Measurements from ENCODE around the gene INSIG1.

Gene INSIG1

GRCh38 chr7:155343150-155343549 lies 45.5 kb downstream of the INSIG1 start (continued):
- TF ChIP-seq KLF10 (tag by site-specific recombination; IDR thresholded peaks at IDR 0.05) (no peak), ZBTB6 (tag by site-specific recombination; IDR thresholded peaks at IDR 0.05) (no peak), SCRT2 (tag by site-specific recombination; IDR thresholded peaks at IDR 0.05) (no peak), ZSCAN18 (tag by site-specific recombination; IDR thresholded peaks at IDR 0.05) (no peak), ZNF658 (tag by site-specific recombination; IDR thresholded peaks at IDR 0.05) (no peak), ZNF292 (tag by site-specific recombination; IDR thresholded peaks at IDR 0.05; ENCODE audit: borderline replicate concordance, low read depth) (no peak), ZNF629 (tag by site-specific recombination; IDR thresholded peaks at IDR 0.05) (no peak), ZNF777 (tag by site-specific recombination; IDR thresholded peaks at IDR 0.05; ENCODE audit: borderline replicate concordance) (no peak), ZNF530 (tag by site-specific recombination; IDR thresholded peaks at IDR 0.05; ENCODE audit: low read depth) (no peak), ZNF621 (tag by site-specific recombination; IDR thresholded peaks at IDR 0.05) (no peak), ZNF785 (tag by site-specific recombination; IDR thresholded peaks at IDR 0.05) (no peak), ZNF585B (tag by site-specific recombination; IDR thresholded peaks at IDR 0.05) (no peak)

GRCh38 chr7:155343661-155344121 lies 46.0 kb downstream of the INSIG1 start:
- POLR2A ChIA-PET = no interaction called here
- no peaks in the 10 kb centered on the region for H3K36me3 ChIP-seq (ENCODE audit: control insufficient read depth in 2 of 2, insufficient read depth in 1 of 2, low read length in 2 of 2)
- no peaks in the 10 kb centered on the region for H3K4me1 ChIP-seq (ENCODE audit: control insufficient read depth, insufficient read depth, low read length)
- TF ChIP-seq GLIS1 (tag by site-specific recombination; IDR thresholded peaks at IDR 0.05) = peak; percentile 33
- TF ChIP-seq SALL2 (tag by site-specific recombination; IDR thresholded peaks at IDR 0.05; ENCODE audit: borderline replicate concordance) = no peak
- TF ChIP-seq SP3 (tag by site-specific recombination; IDR thresholded peaks at IDR 0.05) = no peak
- no peak for TF ChIP-seq ZNF514 (tag by site-specific recombination; IDR thresholded peaks at IDR 0.05)
- no peak for TF ChIP-seq BCL11A (tag by site-specific recombination; IDR thresholded peaks at IDR 0.05; ENCODE audit: low read depth)
- H3K4me3 ChIP-seq (ENCODE audit: low read depth, low read length) = no peak overlapping the region
- H3K9me3 ChIP-seq (ENCODE audit: control insufficient read depth, insufficient read depth, low read depth, low read length) = no peaks in the 10 kb centered on the region
- CTCF ChIA-PET = interaction anchor here (0.7 to 3.3 kb wide), 7 partner anchors 13 to 440 kb away, joined by 3 to 29 read pairs (median 3); no protein-coding TSS in a partner anchor
- no peak overlapping the region for H3K27ac ChIP-seq (ENCODE audit: extremely low read depth, low read depth, low read length)

- TF ChIP-seq SP7 (tag by site-specific recombination; IDR thresholded peaks at IDR 0.05) (no peak), ELK4 (IDR thresholded peaks at IDR 0.05; ENCODE audit: borderline replicate concordance, low read depth, low read length) (no peak), ZNF335 (tag by site-specific recombination; conservative IDR thresholded peaks at IDR 0.05) (peak; percentile 98), ZNF155 (tag by site-specific recombination; IDR thresholded peaks at IDR 0.05) (no peak), ZNF596 (tag by site-specific recombination; IDR thresholded peaks at IDR 0.05) (no peak), ZNF2 (tag by site-specific recombination; IDR thresholded peaks at IDR 0.05) (no peak)
- ChIA-PET POLR2A (no interaction called here), CTCF (interaction anchor here (0.7 to 3.3 kb wide), 33 partner anchors 11 to 440 kb away, joined by 3 to 29 read pairs (median 5); no protein-coding TSS in a partner anchor)
- no peaks in the 10 kb centered on the region for H3K36me3 ChIP-seq (ENCODE audit: control insufficient read depth in 2 of 2, insufficient read depth in 1 of 2, low read length in 2 of 2)
- no peaks in the 10 kb centered on the region for H3K9me3 ChIP-seq (ENCODE audit: control insufficient read depth, insufficient read depth, low read depth, low read length)
- H3K27ac ChIP-seq (ENCODE audit: extremely low read depth, low read depth, low read length) = no peak overlapping the region; the same call in 1 of the 2 replicates
- no peak overlapping the region for H3K4me3 ChIP-seq (ENCODE audit: low read depth, low read length)
- no peaks in the 10 kb centered on the region for H3K4me1 ChIP-seq (ENCODE audit: control insufficient read depth, insufficient read depth, low read length)
Observed at GRCh38 chr7:155344270-155344617, 46.6 kb downstream of the INSIG1 start.
